Effector CD4-positive, alpha-beta T cell (primary cell): ENCODE measurements around the gene EVI5.

ENCODE experiments used
- DNase-seq: peaks from one replicate; pipeline ENCODE4 v3.0.0-alpha.2; 2020

The EVI5 gene

GRCh38 chr1:92481971-92482664, 302.8 kb downstream of the EVI5 start:
- no peak for DNase-seq

- no peak for DNase-seq
These were observed 303.3 kb downstream of the EVI5 start for GRCh38 chr1:92481599-92481925.

GRCh38 chr1:92480813-92481598, 303.9 kb downstream of the EVI5 start:
- DNase-seq: no peak

- no peak for DNase-seq
These were observed 304.6 kb downstream of the EVI5 start for GRCh38 chr1:92480200-92480812.

GRCh38 chr1:92479587-92479986, 305.3 kb downstream of the EVI5 start:
- no peak for DNase-seq

- no peak for DNase-seq
These were observed 306.5 kb downstream of the EVI5 start for GRCh38 chr1:92478393-92478792.

- DNase-seq: peak; percentile 53
These were observed 308.8 kb downstream of the EVI5 start for GRCh38 chr1:92476071-92476631.

- DNase-seq: no peak
These were observed 309.9 kb downstream of the EVI5 start for GRCh38 chr1:92475029-92475428.

GRCh38 chr1:92473781-92474495, 311.0 kb downstream of the EVI5 start:
- DNase-seq: no peak

GRCh38 chr1:92470216-92470615, 314.7 kb downstream of the EVI5 start:
- no peak for DNase-seq

- no peak for DNase-seq
These were observed 318.1 kb downstream of the EVI5 start for GRCh38 chr1:92466683-92467352.

- no peak for DNase-seq
These were observed 319.7 kb downstream of the EVI5 start for GRCh38 chr1:92465256-92465647.

- DNase-seq: no peak
These were observed 320.2 kb downstream of the EVI5 start for GRCh38 chr1:92464588-92465255.

GRCh38 chr1:92461364-92462097, 323.4 kb downstream of the EVI5 start:
- DNase-seq: no peak

GRCh38 chr1:92459871-92460320, 325.0 kb downstream of the EVI5 start:
- DNase-seq: no peak
